GM12872 (cell line): ENCODE measurements around the gene FARP1.

Source experiments
- CTCF ChIP-seq: IDR thresholded peaks from 3 replicates; pipeline ENCODE4 v1.5.1; 2011; ENCODE audit warnings: low read depth, mild to moderate bottlenecking, low read length, moderate library complexity; ENCODE audit not compliant: insufficient read depth

FARP1 gene

GRCh38 chr13:98480915-98481877 lies 338.3 kb downstream of the FARP1 start:
- no peak for TF ChIP-seq CTCF

- peak; percentile 68 for TF ChIP-seq CTCF
Observed at GRCh38 chr13:98482476-98483444, 339.9 kb downstream of the FARP1 start.

- TF ChIP-seq CTCF = no peak
Observed at GRCh38 chr13:98483601-98484288, 340.9 kb downstream of the FARP1 start.

- no peak for TF ChIP-seq CTCF
Observed at GRCh38 chr13:98484289-98485219, 341.7 kb downstream of the FARP1 start.

GRCh38 chr13:98485561-98485960 lies 342.7 kb downstream of the FARP1 start:
- TF ChIP-seq CTCF = no peak

- TF ChIP-seq CTCF = no peak
Observed at GRCh38 chr13:98486412-98486811, 343.5 kb downstream of the FARP1 start.
